Omental fat pad (tissue), 4 donors: ENCODE measurements around the gene CUL5. TPM values are rescaled to one million over a fixed set of nuclear protein-coding genes. Genes with fewer than 3 reads are reported as not detected.

Experiments used
- ATAC-seq: fragments of 150-250 bp; one replicate; pipeline ENCODE4 v1.9.1; 2016; ENCODE audit warnings: mild to moderate bottlenecking, moderate library complexity; ENCODE audit not compliant: low FRiP score
- DNase-seq: peaks from one replicate; pipeline ENCODE4 v3.0.0-alpha.2; 2019; ENCODE audit warnings: low spot score
- total RNA-seq, 4 donors: library from RNA; depleted of rRNA; stranded (reverse); fragments of >200 nt; gene quantifications; one replicate each; pipeline ENCODE4 v1.1.0, GENCODE V29; 2016
- TF ChIP-seq, protein P1 (sequence below), 3 donors: fragments of 450-650 bp; IDR thresholded peaks; one replicate each; pipeline ENCODE4 v1.5.1; 2016 to 2017; ENCODE audit warnings: antibody characterized with exemption in 3 of 3, mild to moderate bottlenecking in 3 of 3, moderate library complexity in 2 of 3

The CUL5 gene
- 10 to 100 TPM; 21.7 to 44.6 (median 28.1) TPM for total RNA-seq

DNA sequence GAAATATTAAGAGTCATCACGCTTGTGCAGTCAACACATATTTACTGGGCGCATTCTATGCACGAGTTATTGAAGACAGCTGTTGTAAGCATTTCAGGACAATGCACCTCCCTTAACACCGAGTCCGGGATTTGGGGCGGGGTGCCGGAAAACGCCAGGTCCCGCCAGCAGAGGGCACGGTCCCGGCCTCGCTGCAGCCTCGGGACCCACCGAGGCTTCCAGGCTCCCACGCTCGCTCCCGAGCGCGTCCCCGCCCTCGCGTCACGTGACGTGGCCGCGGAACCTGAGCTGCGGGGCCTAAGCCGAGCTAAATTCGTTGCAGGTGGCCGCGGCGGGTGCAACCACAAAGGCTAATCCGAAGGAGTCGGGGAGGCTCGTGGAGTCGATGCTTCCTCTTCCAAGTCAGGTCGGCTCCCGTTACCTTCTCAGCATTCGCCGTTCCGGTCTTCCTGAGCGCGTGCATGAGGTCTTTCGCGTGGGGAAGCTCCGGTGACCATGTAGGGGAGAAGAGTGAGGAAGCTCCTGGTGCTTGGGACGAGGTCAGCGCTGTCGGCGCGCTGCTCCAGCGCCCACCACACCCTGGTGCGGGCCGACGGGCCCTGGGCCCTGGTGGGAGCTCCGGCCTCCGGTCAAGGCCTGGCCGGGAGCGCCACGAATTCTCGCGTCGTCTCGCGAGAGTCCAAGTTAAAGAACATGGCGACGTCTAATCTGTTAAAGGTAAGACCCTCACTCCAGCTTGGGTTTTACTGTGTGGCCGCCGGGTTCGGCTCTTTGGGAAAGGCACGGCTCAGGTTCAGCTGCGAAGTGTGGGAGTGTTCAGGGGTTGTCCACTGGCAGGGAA, at the start of gene CUL5:
Gene CUL5 (plus strand): TSS at position 243 of the 841 bp plus-strand sequence. CDS start 451 bp downstream, at position 694.
- DNase-seq, result peak; percentile 93
- peak; percentile 93 for ATAC-seq
- TF ChIP-seq, protein P1, sequence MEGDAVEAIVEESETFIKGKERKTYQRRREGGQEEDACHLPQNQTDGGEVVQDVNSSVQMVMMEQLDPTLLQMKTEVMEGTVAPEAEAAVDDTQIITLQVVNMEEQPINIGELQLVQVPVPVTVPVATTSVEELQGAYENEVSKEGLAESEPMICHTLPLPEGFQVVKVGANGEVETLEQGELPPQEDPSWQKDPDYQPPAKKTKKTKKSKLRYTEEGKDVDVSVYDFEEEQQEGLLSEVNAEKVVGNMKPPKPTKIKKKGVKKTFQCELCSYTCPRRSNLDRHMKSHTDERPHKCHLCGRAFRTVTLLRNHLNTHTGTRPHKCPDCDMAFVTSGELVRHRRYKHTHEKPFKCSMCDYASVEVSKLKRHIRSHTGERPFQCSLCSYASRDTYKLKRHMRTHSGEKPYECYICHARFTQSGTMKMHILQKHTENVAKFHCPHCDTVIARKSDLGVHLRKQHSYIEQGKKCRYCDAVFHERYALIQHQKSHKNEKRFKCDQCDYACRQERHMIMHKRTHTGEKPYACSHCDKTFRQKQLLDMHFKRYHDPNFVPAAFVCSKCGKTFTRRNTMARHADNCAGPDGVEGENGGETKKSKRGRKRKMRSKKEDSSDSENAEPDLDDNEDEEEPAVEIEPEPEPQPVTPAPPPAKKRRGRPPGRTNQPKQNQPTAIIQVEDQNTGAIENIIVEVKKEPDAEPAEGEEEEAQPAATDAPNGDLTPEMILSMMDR (IDR thresholded peaks at IDR 0.05), result peak in 2 of 3 donors; percentile 21 to 86

DNA sequence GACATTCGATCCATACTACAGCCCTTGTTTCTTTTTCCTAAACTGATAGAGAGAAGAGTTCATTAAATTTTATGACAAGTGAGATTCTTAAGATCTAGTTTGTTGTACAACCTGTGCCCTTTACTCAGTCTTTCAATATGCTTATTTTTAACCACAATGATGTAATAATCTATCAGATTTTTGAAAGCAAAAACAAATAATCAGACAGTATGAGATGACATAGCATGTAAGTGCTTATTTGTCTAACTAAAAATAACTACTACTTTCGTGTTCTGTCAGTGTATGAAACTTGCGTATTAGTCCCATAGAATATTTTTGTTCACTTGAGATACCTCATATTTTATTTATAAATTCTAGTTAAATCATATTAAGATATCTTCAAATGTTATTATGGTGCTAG, 47.2 kb upstream of the CUL5 start:
- DNase-seq (no peak), ATAC-seq (no peak)
- TF ChIP-seq, protein P1 (IDR thresholded peaks at IDR 0.05), result no peak

DNA sequence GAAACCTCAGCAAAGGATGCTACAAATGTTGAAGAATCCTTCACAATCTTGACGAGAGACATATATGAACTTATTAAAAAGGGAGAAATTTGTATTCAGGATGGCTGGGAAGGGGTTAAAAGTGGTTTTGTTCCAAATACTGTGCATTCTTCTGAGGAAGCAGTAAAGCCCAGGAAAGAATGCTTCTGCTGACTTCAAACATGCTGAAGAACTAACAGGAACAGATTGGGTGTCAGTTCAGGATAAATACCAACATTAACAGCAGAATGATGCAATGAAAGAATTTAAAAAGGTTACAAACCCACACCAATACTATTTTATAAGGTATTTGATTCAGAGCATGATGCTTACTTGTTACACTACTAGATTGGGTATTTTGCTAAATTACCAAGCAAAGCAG, 46.5 kb upstream of the CUL5 start:
- no peak for DNase-seq
- TF ChIP-seq, protein P1 (IDR thresholded peaks at IDR 0.05), result no peak
- no peak for ATAC-seq

DNA sequence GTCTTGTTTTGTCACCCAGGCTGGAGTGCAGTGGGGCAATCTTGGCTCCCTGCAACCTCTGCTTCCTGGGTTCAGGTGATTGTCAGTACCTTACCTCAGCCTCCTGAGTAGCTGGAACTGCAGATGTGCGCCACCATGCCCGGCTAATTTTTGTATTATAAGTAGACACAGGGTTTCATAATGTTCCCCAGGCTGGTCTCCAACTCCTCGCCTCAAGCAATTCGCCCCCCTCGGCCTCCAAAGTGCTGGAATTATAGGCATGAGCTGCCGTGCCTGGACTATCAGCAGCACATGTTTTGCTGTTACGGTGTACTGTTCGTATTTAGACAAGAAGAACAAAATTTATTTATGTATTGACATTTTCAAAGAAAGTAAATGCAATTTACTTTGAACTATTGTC, 45.6 kb upstream of the CUL5 start:
- no peak for ATAC-seq
- TF ChIP-seq, protein P1 (IDR thresholded peaks at IDR 0.05), result no peak
- no peak for DNase-seq

DNA sequence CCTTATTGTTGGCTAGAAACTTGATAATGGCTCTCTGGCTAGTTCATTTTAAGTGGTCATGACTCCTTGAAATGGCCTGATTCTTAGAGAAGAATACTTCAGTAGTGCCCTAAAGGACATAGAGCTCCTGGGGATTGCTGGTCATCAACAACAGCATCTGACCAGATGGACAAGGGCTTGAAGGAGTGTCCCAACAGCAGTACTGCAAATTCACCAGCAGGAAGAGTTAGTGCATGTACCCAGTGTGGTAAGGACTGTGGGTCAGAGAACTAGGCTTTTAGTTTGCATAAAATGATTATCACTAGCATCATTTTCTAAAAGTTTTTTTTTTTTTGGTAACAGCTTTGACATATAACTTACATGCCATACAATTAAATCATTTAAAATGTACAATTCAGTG, 39.5 kb upstream of the CUL5 start:
- DNase-seq, result no peak
- no peak for ATAC-seq
- TF ChIP-seq, protein P1 (IDR thresholded peaks at IDR 0.05), result no peak

DNA sequence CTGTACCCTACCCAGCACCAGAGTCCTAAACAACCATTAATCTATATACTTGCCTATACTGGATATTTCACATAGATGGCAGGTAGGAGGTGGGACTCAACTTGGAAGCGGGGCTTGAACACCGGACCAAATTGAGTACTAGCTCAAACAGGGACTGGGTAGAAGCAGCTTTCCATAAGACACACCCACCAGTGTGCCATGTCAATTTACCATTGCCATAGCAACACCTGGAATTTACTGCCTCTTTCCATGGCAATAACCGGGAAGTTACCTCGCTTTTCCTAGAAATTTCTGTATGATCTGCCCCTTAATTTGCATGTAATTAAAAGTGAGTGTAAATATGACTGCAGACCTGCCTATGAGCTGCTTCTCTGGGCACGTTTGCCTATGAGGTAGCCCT, 38.6 kb upstream of the CUL5 start:
- ATAC-seq (no peak), DNase-seq (no peak)
- TF ChIP-seq, protein P1 (IDR thresholded peaks at IDR 0.05), result no peak

DNA sequence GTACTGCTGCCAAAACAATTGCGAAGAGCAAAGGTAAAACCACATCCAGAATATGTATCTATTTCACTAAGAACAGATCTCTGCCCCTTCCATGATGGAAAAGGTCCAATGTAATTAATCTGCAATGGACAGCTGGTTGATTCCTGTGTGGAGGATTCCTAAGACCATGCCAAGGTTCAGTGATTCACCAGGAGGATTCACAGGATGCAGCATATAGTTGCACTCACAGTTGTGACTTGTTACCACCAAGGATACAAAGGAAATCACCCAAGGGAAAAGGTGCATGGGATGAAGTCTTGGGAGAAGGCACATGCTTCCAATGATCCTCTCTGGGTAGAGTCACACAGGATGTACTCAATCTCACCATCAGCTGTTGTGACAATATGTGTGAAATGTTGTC, 35.1 kb upstream of the CUL5 start:
- DNase-seq (no peak), ATAC-seq (no peak)
- TF ChIP-seq, protein P1 (IDR thresholded peaks at IDR 0.05), result no peak
